Measurements from ENCODE around the gene FKBP6. TPM values are rescaled to one million over a fixed set of nuclear protein-coding genes. Genes with fewer than 3 reads are reported as not detected.
"Not testable (repeated sequence)": the region's sequence is repeated elsewhere in the genome, so short reads cannot be mapped to it uniquely, and the experiment has no call there.

Gene FKBP6
- total RNA-seq, 1 experiment from 2014 or later: not detected

DNA sequence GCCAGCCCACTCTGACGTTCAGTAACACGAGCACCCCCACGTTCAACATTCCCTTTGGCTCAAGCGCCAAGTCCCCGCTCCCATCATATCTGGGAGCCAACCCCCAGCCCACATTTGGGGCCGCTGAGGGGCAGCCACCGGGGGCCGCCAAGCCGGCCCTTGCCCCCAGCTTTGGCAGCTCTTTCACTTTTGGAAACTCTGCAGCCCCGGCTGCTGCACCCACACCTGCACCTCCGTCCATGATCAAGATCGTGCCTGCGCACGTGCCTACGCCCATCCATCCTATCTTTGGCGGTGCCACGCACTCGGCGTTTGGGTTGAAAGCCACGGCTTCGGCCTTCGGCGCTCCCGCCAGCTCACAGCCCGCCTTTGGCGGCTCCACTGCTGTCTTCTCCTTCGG lies 30.3 kb upstream of the FKBP6 start:
- H3K23ac ChIP-seq (ENCODE audit: insufficient read length, low read depth, low read length); H3K4ac ChIP-seq (ENCODE audit: low read depth, low read length); H3K79me2 ChIP-seq (ENCODE audit: insufficient read depth, low read length); H4K20me1 ChIP-seq (ENCODE audit: control insufficient read depth, insufficient read depth, insufficient read length); H3K14ac ChIP-seq (ENCODE audit: insufficient read depth, low read length); H2BK120ac ChIP-seq (ENCODE audit: low read depth, low read length, poor library complexity, severe bottlenecking); H4K91ac ChIP-seq (ENCODE audit: insufficient read length, low read depth, low read length); H3K18ac ChIP-seq (ENCODE audit: insufficient read length, low read depth, low read length); H3K27ac ChIP-seq (ENCODE audit: insufficient read length, low read depth, low read length); H4K5ac ChIP-seq (ENCODE audit: insufficient read length, low read depth, low read length); H3K27me3 Mint-ChIP-seq (ENCODE audit: low read depth); H3K27ac Mint-ChIP-seq; DNase-seq; H3K23me2 ChIP-seq (ENCODE audit: insufficient read length, low read depth, low read length, poor library complexity, severe bottlenecking); H2BK20ac ChIP-seq (ENCODE audit: low read depth, low read length, poor library complexity, severe bottlenecking); H2BK5ac ChIP-seq (ENCODE audit: insufficient read length, low read length); H3K36me3 Mint-ChIP-seq (ENCODE audit: insufficient read depth in 1 of 3, low read depth in 3 of 3); H3K4me1 Mint-ChIP-seq; H3K4me1 ChIP-seq (ENCODE audit: insufficient read depth, low read length); H4K8ac ChIP-seq (replicated peaks; ENCODE audit: insufficient read length, low read depth, low read length); H3T11ph ChIP-seq (ENCODE audit: low read length); H3K9me3 ChIP-seq (ENCODE audit: control insufficient read depth, low read depth, low read length); H3K9me3 Mint-ChIP-seq; H2BK15ac ChIP-seq (ENCODE audit: low read depth, low read length); H3K56ac ChIP-seq (ENCODE audit: insufficient read length, low read depth, low read length); H2BK12ac ChIP-seq (ENCODE audit: insufficient read length, low read depth, low read length); H3K27me3 ChIP-seq (ENCODE audit: insufficient read depth, low read length); H3K4me3 Mint-ChIP-seq; H2AFZ ChIP-seq (ENCODE audit: low read length); H3K9ac ChIP-seq (ENCODE audit: extremely low read depth, insufficient read length, low read length); H2AK5ac ChIP-seq (ENCODE audit: insufficient read length, low read length); H3K4me2 ChIP-seq (ENCODE audit: insufficient read depth, insufficient read length, low read length); H3K79me1 ChIP-seq (ENCODE audit: insufficient read depth, low read depth, low read length, poor library complexity, severe bottlenecking): not testable (repeated sequence)
- WGBS (ENCODE audit: extremely low coverage, insufficient read length, low lambda C conversion rate): no CpG with 5 or more reads among the region's 27 CpGs

DNA sequence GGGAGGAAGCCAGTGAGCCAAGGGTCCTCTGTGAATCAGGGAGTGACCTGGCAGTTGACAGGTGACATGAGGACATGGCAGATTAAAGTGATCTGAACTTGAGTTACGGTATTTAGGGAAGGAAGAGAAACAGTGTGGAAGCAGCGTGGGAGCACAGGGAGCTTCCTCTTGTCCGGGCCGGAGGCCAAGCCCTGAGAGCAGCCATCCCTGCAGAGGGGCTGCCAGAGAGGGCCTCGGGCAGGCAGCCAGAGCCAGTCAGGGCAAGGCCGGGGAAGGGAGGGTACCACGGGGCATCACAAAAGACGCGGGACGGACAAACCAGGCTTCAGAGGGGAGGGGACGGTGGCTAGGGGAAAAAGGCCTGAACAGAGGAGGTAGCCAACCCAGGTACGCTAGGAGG lies 28.1 kb upstream of the FKBP6 start:
- not testable (repeated sequence) for H4K91ac ChIP-seq (ENCODE audit: insufficient read length, low read depth, low read length); H3K9me3 ChIP-seq (ENCODE audit: control insufficient read depth, low read depth, low read length); H2BK12ac ChIP-seq (ENCODE audit: insufficient read length, low read depth, low read length); H3K9me3 Mint-ChIP-seq; H2BK15ac ChIP-seq (ENCODE audit: low read depth, low read length); H3K4me1 Mint-ChIP-seq; H3K27ac Mint-ChIP-seq; H3K18ac ChIP-seq (ENCODE audit: insufficient read length, low read depth, low read length); H3K9ac ChIP-seq (ENCODE audit: extremely low read depth, insufficient read length, low read length); H3K4ac ChIP-seq (ENCODE audit: low read depth, low read length); H3K79me1 ChIP-seq (ENCODE audit: insufficient read depth, low read depth, low read length, poor library complexity, severe bottlenecking); H3K56ac ChIP-seq (ENCODE audit: insufficient read length, low read depth, low read length); H3T11ph ChIP-seq (ENCODE audit: low read length); DNase-seq; H4K5ac ChIP-seq (ENCODE audit: insufficient read length, low read depth, low read length); H3K14ac ChIP-seq (ENCODE audit: insufficient read depth, low read length); H2BK20ac ChIP-seq (ENCODE audit: low read depth, low read length, poor library complexity, severe bottlenecking); H2BK5ac ChIP-seq (ENCODE audit: insufficient read length, low read length); H3K4me2 ChIP-seq (ENCODE audit: insufficient read depth, insufficient read length, low read length); H3K79me2 ChIP-seq (ENCODE audit: insufficient read depth, low read length); H4K20me1 ChIP-seq (ENCODE audit: control insufficient read depth, insufficient read depth, insufficient read length); H3K4me3 Mint-ChIP-seq; H3K27me3 ChIP-seq (ENCODE audit: insufficient read depth, low read length); H3K4me1 ChIP-seq (ENCODE audit: insufficient read depth, low read length); H3K23me2 ChIP-seq (ENCODE audit: insufficient read length, low read depth, low read length, poor library complexity, severe bottlenecking); H2BK120ac ChIP-seq (ENCODE audit: low read depth, low read length, poor library complexity, severe bottlenecking); H2AFZ ChIP-seq (ENCODE audit: low read length); H2AK5ac ChIP-seq (ENCODE audit: insufficient read length, low read length); H4K8ac ChIP-seq (replicated peaks; ENCODE audit: insufficient read length, low read depth, low read length); H3K27ac ChIP-seq (ENCODE audit: insufficient read length, low read depth, low read length); H3K23ac ChIP-seq (ENCODE audit: insufficient read length, low read depth, low read length); H3K27me3 Mint-ChIP-seq (ENCODE audit: low read depth)
- peaks cover 10 to 18% (median 16%) of the 10 kb centered on the region in 3 experiments; a peak in 6 of 7 replicates for H3K36me3 Mint-ChIP-seq (ENCODE audit: insufficient read depth in 1 of 3, low read depth in 3 of 3)
- no CpG with 5 or more reads among the region's 12 CpGs for WGBS (ENCODE audit: extremely low coverage, insufficient read length, low lambda C conversion rate)
